Activated CD4-positive, alpha-beta T cell treated with anti-CD3 and anti-CD28 coated beads, Interleukin-10, Interleukin-2, amounts not matched to agents 100 ng/mL and 50 ng/mL, durations not matched to agents 16 hours and 8 hours (primary cell): ENCODE results near the gene SPTLC3.

Experiments
- DNase-seq: peaks from one replicate; pipeline ENCODE4 v3.0.0-alpha.2; 2020

The SPTLC3 gene

DNA sequence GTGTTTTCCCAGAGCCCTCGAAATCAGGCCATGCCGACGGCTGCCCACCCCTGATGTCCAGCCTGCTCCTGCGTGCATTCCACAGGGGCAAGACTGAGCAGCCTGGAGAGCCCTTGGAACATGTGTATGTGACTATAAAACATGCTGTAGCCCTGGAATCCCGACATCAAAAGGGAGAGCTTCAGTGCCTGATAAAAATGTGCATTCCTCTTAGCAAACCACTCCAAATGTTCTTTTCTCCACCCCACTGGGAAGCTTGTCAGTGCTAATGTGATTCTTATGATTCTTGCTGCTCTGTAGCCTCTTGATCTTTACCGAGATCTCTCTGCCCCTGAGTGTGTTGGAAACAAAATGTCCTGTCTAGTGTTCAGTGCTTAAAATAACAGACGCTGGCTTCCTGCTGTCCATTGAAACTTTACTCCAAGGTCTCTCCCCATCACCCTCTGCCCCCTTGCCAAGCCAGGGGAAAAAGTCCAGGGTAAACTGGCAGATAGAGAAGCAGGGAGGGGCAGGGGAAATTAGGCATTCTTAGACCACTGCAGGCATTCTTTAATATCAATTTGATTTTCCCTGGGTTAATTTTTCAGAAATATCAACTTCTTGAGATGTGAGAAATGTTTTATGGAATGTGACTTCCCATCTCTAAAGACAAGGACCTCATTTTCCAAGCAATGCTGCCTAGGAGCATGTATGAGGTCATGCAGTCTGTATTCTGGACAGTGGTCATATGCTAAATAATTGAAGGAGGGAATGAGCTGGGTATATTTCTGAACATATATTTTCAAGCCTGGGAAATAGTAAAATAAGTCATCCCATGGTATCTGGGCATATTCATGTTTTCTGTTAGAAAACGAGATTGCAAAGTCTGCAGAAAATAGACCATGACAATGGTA is 138.5 kb downstream of the SPTLC3 start:
- no peak for DNase-seq

DNA sequence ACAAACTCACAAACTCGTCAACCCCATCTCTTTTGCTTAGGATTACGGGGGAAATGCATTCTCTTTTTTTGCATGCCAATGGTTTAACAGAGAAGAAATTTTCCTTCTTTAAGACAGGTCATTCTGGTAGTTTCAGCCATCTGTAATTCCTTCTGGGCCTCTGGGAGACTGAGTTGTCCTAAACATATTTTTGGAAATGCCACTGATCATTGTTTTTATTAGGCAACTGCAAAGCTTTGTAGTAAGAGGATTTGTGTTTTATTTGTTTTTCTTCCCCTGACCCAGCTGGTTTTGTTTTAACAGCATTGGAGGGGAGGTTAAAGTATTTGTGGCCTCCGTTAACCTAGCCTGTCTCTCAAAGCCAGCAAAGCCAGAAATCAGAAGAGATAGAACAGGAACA is 139.2 kb downstream of the SPTLC3 start:
- DNase-seq = no peak

DNA sequence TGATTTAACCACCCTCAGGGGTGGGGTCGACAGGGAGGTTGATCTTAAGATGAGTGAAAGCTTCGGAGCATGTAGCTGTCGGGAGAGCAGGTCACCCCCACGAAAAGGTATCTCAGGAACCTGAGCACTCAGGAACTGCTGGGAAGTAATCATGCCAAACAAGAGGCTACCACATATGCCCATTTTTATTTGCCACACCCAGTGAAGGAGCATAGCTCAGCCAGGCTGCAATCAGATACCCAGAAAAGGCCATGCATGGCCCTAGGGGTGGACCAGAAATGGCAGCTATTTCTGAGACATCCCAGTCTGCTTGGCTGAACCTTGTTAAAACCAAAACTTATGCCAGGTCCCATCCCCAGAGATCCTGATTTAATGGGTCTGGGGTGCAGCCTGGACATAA is 139.6 kb downstream of the SPTLC3 start:
- no peak for DNase-seq

DNA sequence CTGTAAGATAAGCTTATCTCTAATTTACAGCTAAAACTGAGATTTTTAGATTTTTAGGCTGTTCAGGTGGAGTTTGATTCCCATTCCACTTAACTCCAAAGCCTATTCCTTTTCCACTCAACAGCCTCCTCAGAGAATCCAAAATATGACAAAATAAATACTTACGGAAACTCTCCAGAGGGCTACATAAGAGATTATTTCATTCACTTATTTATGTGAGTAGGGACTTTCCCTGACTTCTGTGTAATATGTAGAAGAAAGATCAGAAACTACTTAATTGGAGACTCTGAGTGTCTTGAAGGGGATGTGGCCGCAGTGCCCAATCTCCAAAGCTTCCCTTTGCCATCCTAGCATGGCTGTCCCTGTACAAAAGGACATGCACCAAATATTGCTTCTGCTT is 140.2 kb downstream of the SPTLC3 start:
- no peak for DNase-seq

DNA sequence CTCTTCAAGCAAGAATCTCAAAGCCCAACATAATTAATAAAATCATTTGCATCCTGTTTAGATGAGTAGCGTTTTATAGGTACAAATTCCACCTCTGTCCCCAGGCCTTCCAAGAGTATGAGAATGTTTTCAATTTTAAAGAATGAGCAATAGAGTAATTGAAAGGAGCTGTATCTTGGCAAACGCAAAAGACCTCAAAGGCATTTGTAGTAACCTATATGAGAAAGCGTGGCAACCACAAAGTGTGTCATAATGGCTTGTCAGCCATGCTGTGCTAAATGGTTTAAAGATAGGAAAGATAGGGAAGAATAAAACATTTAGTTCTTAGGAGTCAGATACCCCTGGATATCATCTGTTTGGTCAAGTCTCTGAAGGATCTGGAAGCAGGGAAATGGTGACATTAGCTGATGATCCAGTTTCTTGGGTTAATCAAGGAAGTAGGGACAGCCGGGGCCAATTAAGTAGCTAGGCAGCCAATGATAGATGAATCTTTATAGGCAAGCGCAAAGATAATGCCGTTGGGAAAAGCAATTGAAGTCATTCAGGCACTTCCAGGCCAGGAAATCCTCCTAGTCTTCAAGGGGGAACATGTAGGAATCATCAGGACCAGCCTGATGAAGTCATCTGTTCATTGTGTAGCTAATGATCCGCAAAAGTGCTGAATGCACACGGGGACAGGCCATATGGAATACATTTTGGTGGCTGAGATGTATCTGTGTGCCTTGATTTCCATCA is 140.8 kb downstream of the SPTLC3 start:
- no peak for DNase-seq

DNA sequence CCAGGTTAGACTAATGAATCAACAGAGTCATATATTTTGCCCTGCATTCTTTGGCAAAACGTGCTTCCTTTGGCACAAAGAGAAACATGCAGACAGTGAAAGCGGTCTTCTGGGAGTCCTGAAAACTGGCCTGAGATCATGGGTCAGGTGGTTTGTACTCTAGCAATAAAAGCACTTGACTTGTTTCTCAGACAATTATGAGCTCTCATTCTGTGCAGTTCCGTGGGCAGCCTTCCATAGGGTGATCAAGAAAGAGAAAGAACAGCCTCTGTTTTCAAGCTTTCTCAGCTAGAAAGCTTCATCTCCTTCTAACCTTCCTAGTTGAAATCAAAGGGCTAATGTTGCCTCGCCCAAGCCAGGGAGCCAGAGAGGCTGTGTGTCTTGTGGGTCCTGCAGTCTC is 149.6 kb downstream of the SPTLC3 start:
- DNase-seq = no peak

DNA sequence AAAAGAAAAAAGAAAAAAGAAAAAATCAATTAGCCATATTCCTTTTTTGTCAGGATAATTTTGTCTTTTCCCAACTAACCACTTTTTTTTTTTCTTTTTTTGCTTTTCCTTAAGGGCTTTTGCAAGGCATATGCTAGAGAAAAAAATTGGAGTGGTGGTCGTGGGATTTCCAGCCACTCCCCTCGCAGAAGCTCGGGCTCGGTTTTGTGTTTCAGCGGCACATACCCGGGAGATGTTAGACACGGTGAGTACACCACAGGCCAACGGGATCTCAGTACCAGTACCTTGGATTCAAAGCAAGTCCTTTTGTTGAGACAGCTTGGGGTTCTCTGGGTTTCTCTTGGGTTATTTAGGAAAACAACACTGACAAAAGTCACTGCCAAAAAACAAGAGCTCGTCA is 151.1 kb downstream of the SPTLC3 start:
- DNase-seq = no peak

DNA sequence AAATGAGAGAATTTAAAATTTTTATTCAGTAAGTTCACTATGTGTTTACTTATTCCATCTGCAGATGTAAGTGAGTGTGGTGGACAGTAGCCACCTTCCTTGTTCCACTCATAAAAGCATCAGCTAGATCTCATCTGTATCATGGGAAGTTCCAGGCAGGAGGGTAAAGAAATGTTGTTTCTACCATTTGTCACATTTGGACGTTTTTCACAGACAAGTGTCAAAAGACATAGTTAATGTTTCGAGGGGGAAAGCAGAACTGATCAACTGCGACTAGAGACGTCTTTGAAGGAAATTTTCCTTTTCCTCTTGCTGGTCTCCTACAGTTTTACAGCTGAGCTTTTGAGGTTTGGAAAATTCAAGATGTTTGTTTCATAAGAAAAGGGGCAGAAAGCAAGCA is 156.4 kb downstream of the SPTLC3 start:
- no peak for DNase-seq

DNA sequence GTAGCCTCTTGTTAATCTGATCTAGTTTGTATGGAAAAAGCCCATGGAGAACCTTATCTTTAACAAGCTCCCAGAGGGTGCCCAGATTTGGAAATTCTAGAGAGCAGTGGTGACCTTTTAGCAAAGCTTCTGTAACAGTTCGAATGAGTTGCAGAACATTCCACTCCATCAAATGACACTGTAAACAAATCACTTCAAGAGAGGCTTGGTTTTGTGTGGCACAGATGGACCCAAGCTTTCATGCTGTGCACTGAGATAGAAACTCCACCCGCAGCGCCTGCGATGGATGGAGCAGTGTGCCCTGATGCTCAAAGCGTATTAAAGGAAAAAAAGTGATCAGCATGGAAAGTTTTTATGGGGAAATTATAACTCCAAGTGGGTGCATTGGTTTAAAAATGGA is 157.2 kb downstream of the SPTLC3 start:
- DNase-seq = no peak

DNA sequence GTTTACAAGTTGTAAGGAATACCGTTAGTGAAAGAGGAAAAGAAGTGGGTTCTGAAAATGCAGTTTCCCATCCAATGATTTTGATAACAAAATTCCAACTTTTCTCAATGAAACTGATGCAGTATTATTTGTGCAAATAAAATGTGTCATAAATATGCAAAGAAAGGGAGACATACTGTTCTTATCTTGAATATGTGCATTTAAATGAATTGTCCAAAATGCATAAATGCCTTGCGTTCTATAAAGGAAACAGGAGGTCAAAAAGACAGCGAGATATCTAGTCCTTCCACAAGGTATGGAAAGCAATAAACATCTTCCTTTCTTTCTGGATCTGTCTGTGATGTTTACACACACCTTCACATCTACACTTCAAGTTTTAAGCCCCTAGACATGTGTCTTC is 157.7 kb downstream of the SPTLC3 start:
- DNase-seq = no peak

DNA sequence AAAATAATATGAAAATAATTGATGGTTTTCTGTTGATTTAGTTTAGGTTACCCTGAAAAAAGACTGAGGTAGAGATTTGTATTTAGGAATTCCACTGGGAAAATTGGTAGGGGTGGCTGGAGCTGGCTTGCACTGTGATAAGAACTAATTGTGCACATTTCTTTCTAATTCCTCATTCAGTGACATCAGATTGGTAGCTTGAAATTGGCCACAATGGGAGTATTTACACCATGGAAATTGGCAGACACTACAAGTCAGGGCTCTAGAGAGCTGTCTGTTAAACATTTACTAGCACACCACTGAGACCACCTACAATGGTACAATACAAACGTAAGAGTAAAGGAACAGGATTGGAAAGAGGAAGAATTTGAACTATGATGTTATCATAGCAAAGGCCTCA is 160.3 kb downstream of the SPTLC3 start:
- no peak for DNase-seq

DNA sequence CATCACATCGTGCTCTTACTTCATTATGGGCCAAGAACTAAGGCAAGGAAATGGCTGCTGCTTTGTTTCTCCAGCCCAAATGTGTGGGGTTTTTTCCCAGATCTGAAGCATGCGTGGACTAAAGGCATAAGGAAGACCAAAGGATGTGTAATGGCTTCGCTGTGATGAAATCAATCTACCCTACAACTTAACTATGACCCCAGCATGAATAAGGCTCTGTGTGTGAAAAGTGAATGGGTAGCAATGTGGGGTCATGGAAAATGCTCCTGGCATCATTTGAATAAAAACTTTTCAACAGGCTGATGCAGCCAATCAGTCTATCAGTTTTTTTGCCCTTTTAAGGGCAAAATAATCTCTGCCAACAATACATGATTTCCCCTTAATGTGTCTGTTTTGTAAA is 162.0 kb downstream of the SPTLC3 start:
- no peak for DNase-seq

DNA sequence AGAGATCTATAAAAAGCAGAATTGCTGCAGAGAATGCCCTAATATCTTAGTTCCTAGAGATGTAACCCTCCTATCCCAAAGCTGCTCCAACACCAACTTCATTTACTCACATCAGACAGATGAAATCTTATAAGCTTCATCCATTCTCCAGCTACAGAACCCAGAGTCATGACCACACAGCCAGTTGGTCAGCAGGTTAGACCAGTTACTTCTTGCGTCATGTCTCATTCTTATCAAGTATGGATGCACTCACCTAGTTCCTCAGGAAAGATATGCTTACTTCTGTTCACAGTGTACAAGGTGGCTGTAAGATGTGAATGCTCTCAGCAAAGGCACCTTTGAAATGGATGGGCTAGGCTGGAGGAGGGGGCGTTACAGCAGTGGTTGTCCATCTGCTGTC is 164.4 kb downstream of the SPTLC3 start:
- DNase-seq = no peak

DNA sequence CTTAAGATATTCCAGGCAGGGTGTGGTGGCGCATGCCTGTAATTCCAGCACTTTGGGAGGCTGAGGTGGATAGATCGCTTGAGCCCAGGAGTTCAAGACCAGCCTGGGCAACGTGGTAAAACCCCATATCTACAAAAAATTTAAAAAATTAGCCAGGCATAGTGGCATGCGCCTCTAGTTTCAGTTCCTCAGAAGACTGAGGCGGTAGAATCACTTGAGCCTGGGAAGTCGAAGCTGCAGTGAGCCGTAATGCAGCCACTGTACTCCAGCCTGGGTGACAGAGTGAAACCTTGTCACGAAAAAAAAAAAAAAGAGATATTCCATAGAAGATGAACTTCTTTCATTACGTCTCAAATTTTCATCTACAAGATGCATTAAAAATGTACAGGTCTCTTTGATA is 165.6 kb downstream of the SPTLC3 start:
- no peak for DNase-seq

DNA sequence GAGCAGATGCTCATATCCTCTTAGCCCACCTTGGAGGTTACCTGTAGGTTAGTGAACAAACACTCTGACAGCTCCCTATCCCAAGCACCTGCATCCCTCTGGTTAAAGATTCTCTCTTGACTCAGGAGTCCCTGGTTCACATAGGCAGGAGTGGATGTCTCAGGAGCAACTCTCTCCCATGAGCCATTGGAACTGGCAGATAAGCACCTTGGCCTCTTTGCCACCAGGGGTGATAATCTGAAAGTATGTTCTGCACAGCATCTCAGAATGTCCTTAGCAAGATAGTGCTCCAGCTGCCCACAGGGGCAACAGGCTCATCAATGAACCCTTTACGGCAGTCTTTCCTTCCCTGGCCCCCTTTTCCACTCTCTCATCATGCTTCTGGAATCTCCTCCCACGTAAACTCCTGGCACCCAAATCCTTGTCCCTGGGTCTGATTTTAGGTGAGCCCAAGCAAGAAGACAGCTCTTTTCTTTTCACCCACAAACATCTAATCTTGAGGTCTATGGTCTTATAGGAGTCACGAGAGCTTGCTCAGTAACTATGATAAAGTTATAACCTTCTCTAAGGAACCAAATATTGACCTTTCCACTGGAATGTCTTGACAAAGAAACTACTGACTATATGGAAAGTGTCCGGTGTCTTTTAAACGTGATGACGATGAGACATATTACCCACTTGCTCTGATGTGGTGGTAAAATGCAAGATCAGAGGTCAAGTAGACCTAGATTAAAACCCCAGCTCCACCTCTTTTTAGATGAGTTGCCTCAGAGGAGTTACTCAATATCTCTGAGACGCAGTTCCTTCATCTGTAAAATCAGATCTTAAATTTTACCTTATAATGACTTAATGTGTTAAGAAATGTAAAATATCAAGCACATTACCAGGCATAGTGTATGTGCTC is 172.5 kb downstream of the SPTLC3 start:
- DNase-seq = no peak

DNA sequence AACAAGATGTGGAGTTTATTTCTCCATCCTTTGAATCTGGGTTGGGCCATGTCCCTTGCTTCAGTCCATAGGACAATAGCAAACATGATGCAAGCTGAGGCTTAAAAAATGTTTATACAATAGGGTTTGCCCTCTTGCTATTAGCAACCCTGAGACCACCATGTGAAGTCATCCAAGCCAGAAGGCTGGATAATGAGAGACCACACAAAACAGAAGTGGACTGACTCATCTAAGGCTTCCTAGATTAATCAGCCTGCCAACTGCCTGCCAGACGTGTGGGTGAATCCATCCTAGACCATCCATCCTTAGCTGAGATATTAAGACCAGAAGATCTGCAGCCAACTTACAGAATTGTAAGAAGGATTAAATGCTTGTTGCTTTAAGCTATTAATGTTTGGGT is 174.2 kb downstream of the SPTLC3 start:
- peak; percentile 73 for DNase-seq

DNA sequence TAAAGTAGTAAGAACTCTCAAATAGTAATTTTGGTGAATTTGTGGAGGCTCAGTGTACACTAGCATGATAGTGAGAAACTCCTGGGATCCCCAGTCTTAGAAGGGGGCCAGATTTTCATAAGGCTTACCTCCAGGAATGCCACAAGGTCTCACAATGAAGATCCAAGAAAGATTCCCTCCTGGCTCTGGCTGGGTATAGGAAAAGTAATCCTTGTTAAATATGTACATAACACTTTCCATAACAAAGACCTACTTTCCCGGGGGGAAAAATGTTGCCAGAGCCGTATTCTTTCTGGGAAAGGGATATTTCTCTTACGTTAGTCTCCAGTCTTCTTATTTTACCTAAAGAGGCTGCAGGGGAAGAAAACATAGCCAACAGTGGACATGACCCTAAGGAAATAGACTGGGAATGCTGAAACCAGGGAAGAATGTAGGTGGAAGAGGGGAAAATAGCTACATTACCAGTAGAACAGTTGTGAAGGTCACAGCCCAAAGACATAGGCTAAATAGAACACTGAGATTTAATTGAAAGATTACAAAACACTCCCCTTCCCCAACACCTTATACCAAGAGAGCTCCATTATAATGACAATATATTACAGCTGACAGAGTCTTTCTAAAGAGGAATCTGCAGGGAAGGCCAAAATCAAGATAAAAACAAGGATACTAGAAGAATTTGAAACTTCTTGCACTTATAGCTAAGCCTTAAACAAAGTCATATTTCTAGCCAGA is 177.4 kb downstream of the SPTLC3 start:
- DNase-seq = no peak

DNA sequence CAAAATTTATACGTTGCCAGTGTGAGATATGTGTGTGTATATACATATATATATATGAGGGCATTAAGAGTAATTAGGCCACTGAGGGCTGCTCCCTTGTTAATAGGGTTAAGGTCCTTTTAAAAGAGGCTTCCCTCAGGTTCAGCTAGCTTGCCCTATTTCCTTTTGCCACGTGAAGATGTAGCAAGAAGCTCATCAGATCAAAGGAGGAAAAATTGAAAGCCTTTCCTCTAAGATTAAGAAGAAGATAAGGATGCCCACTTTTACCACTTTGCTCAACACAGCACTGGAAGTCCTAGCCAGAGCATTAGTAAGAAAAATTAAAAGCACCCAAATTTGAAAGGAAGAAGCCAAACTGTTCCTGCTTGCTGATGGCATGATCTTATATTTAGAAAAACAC is 179.1 kb downstream of the SPTLC3 start:
- DNase-seq = no peak

DNA sequence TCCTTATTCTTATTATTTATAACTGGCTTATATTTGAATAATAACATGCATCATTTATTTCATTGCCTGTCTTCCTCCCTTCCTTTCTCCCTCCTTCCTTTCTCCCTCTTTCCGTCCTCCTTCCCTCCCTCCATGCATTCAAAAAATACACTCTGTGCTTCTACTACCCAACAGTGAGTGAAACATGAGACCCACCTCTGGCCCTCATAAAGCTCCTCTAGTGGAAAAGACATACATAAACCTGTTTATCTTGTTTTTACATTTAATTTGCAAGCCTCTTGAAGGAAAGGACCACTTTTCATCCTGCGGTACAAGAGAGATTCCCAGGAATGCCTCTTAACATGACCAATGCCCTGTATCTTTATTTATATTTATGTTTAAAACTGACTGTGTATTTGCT is 190.5 kb downstream of the SPTLC3 start:
- no peak for DNase-seq

DNA sequence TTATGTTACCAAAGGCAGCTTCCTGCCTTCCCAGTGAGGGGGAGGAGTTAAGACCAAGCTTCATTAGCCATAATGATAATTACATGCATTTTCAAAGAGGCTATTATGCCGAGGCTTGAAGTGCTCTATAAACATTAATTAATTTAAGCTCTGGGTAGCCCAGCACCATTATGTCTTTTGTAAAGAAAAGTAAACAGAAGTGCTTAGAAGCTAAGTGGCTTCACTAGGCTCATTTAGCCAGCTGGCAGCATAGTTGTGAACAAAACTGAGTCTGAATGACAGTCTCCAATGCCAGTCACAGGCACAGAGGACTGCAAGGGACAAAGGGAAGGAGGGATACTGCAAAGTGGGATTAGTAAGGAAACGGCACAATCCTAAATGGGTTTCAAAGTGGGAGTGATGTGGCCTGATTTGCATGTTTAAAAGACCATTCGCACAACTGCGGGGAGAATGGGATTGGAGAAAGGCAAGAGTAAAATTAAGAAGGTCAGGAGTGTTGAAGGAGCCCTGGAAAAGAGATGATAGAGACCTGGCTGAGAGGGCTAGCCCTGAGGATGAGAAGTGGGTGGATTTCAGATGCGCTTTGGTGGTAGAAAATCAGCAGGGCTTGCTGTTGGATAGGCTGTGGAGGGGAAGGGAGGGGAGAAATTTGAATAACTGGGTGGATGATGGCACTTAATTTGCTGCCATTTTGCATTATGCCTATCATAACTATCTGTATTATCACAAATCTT is 192.2 kb downstream of the SPTLC3 start:
- DNase-seq = no peak

DNA sequence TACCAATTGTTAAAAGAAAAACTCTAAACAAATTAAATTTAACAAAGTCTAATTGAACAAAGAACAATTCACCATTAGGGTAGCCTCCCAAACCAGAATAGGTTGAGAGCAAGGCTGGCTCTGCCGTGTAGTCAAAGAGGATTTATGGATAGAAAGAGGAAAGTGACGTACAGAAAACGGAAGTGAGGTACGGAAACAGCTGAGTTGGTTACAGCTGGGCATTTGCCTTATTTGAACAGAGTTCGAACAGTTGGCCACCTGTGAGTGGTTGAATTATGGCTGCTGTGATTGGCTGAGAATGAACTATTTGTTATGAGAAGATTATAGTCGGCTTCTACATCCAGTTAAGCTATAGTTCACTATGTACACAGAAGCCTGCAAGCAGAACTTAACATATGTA is 193.8 kb downstream of the SPTLC3 start:
- DNase-seq = no peak

DNA sequence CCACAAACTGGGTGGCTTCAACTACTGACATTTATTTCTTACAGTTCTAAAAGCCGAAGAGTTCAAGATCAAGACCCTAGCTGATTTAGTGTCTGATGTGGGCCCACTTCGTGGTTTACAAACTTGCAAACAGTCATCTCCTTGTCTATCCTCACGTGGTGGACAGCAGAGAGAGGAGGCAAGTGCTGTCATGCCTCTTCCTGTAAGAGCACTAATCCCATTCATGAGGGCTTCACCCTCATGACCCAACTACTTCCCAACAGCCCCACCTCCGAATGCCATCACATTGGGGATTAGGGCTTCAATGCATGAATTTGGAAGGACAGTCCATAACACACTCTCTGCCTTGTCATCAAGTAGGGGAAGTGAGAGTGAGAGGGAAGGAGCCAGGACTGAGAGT is 196.7 kb downstream of the SPTLC3 start:
- DNase-seq = no peak
